CD4-positive, alpha-beta T cell treated with Interleukin-4 for 1 hour (primary cell): ENCODE measurements around the gene ETF1.
A peak's percentile ranks its signal among the peaks of the same experiment; 100 is the strongest.

Experiments
- DNase-seq, 2 donors: peaks; one replicate each; pipeline ENCODE4 v3.0.0-alpha.2; 2020 to 2022

Gene ETF1

GRCh38 chr5:138542956-138543729, at the start of gene ETF1:
Gene ETF1 (minus strand): TSS chr5:138543236. CDS start chr5:138542918, 318 bp downstream.
- peak; percentile 100 for DNase-seq

GRCh38 chr5:138588013-138588788, 45.2 kb upstream of the ETF1 start:
- DNase-seq = no peak

GRCh38 chr5:138585157-138585556, 42.1 kb upstream of the ETF1 start:
- no peak for DNase-seq

- DNase-seq = no peak
These were observed 41.1 kb upstream of the ETF1 start for GRCh38 chr5:138583984-138584637.

GRCh38 chr5:138582959-138583358, 39.9 kb upstream of the ETF1 start:
- DNase-seq = no peak

GRCh38 chr5:138580777-138581176, 37.7 kb upstream of the ETF1 start:
- no peak for DNase-seq

- DNase-seq = no peak
These were observed 37.0 kb upstream of the ETF1 start for GRCh38 chr5:138580001-138580400.

- DNase-seq = no peak
These were observed 36.5 kb upstream of the ETF1 start for GRCh38 chr5:138579517-138579863.

- no peak for DNase-seq
These were observed 34.4 kb upstream of the ETF1 start for GRCh38 chr5:138577452-138577851.

- DNase-seq = peak; percentile 99
These were observed 32.4 kb upstream of the ETF1 start, which contains the start of gene HSPA9 for GRCh38 chr5:138575194-138576015. Gene HSPA9 (minus strand): TSS chr5:138575401. CDS start chr5:138575318, 83 bp downstream.

GRCh38 chr5:138574744-138575193, 31.7 kb upstream of the ETF1 start:
- DNase-seq = no peak

GRCh38 chr5:138573949-138574670, 31.1 kb upstream of the ETF1 start:
- no peak for DNase-seq

- DNase-seq = no peak
These were observed 30.2 kb upstream of the ETF1 start for GRCh38 chr5:138573223-138573622.

- DNase-seq = no peak
These were observed 27.8 kb upstream of the ETF1 start for GRCh38 chr5:138570871-138571270.

GRCh38 chr5:138569782-138570181, 26.7 kb upstream of the ETF1 start:
- DNase-seq = no peak

GRCh38 chr5:138568061-138568824, 25.2 kb upstream of the ETF1 start:
- no peak for DNase-seq

GRCh38 chr5:138566792-138567191, 23.8 kb upstream of the ETF1 start:
- no peak for DNase-seq

GRCh38 chr5:138565100-138565821, 22.2 kb upstream of the ETF1 start:
- peak; percentile 55 to 81 for DNase-seq

GRCh38 chr5:138564242-138564641, 21.2 kb upstream of the ETF1 start:
- DNase-seq = no peak

- DNase-seq = no peak
These were observed 20.5 kb upstream of the ETF1 start for GRCh38 chr5:138563340-138564118.
